Stimulated activated CD8-positive, alpha-beta memory T cell treated with anti-CD3 and anti-CD28 coated beads, Interleukin-7, amount 100 ng/mL, for 1 hour (primary cell): Measurements from ENCODE around the gene LNX2.

Experiments used
- DNase-seq, 2 donors: peaks; one replicate each; pipeline ENCODE4 v3.0.0-alpha.2; 2020; ENCODE audit warnings: low read depth in 2 of 2

Gene LNX2

GRCh38 chr13:27607125-27607524 is 13.2 kb downstream of the LNX2 start:
- no peak for DNase-seq

- DNase-seq = no peak
These were observed 14.6 kb downstream of the LNX2 start for GRCh38 chr13:27605610-27606200.

- no peak for DNase-seq
These were observed 15.2 kb downstream of the LNX2 start for GRCh38 chr13:27605099-27605498.

GRCh38 chr13:27601803-27602202 is 18.5 kb downstream of the LNX2 start:
- DNase-seq = no peak

GRCh38 chr13:27601208-27601607 is 19.1 kb downstream of the LNX2 start:
- DNase-seq = no peak

GRCh38 chr13:27600711-27601110 is 19.6 kb downstream of the LNX2 start:
- DNase-seq = no peak

- no peak for DNase-seq
These were observed 20.3 kb downstream of the LNX2 start for GRCh38 chr13:27599845-27600553.

GRCh38 chr13:27599096-27599495 is 21.2 kb downstream of the LNX2 start:
- no peak for DNase-seq

GRCh38 chr13:27595055-27595811 is 25.1 kb downstream of the LNX2 start:
- DNase-seq = no peak

- DNase-seq = no peak
These were observed 27.1 kb downstream of the LNX2 start for GRCh38 chr13:27593267-27593666.

- DNase-seq = no peak
These were observed 27.5 kb downstream of the LNX2 start for GRCh38 chr13:27592865-27593264.

GRCh38 chr13:27588405-27588804 is 31.9 kb downstream of the LNX2 start:
- DNase-seq = no peak

- no peak for DNase-seq
These were observed 33.1 kb downstream of the LNX2 start for GRCh38 chr13:27587095-27587746.

GRCh38 chr13:27583645-27584044 is 36.7 kb downstream of the LNX2 start:
- DNase-seq = no peak

GRCh38 chr13:27578121-27579030 is 42.0 kb downstream of the LNX2 start:
- no peak for DNase-seq

- no peak for DNase-seq
These were observed 45.7 kb downstream of the LNX2 start for GRCh38 chr13:27574661-27575060.

GRCh38 chr13:27573265-27573664 is 47.1 kb downstream of the LNX2 start:
- no peak for DNase-seq

GRCh38 chr13:27572234-27572901 is 48.0 kb downstream of the LNX2 start:
- DNase-seq = no peak

- no peak for DNase-seq
These were observed 49.4 kb downstream of the LNX2 start for GRCh38 chr13:27570906-27571305.

- no peak for DNase-seq
These were observed 50.9 kb downstream of the LNX2 start for GRCh38 chr13:27569405-27569804.

GRCh38 chr13:27565818-27566217 is 54.5 kb downstream of the LNX2 start:
- DNase-seq = no peak
